SK-N-SH treated with all-trans-retinoic acid at 6 μM for 48 hours (cell line): ENCODE measurements around the gene VOPP1.

ENCODE experiments used
- ATAC-seq: fragments of 200-7000 bp; cut with Tn5 transposase; 3 replicates; pipeline ENCODE4 v1.9.1; 2020; ENCODE audit warnings: mild to moderate bottlenecking, moderate library complexity
- ARNTL ChIP-seq: fragments of 450-650 bp; formaldehyde crosslinking; IDR thresholded peaks from 2 replicates; pipeline ENCODE4 v1.5.0; 2020; ENCODE audit warnings: low read depth, mild to moderate bottlenecking, moderate library complexity, borderline replicate concordance
- BACH2 ChIP-seq: fragments of 250-450 bp; sonication (Bioruptor Pico); IDR thresholded peaks from 2 replicates; pipeline ENCODE4 v1.9.0; 2021; ENCODE audit warnings: mild to moderate bottlenecking, borderline replicate concordance
- CSDC2 ChIP-seq: fragments of 250-450 bp; sonication (Bioruptor Pico); IDR thresholded peaks from 2 replicates; pipeline ENCODE4 v1.5.0; 2020; ENCODE audit warnings: mild to moderate bottlenecking, moderate library complexity
- ESRRG ChIP-seq: fragments of 250-450 bp; sonication (Bioruptor Pico); IDR thresholded peaks from 2 replicates; pipeline ENCODE4 v1.6.1; 2021; ENCODE audit warnings: mild to moderate bottlenecking
- GLIS3 ChIP-seq: fragments of 250-450 bp; sonication (Bioruptor Pico); IDR thresholded peaks from 2 replicates; pipeline ENCODE4 v1.5.0; 2020; ENCODE audit warnings: mild to moderate bottlenecking, moderate library complexity
- OSR1 ChIP-seq: fragments of 250-450 bp; sonication (Bioruptor Pico); IDR thresholded peaks from 2 replicates; pipeline ENCODE4 v1.8.0; 2022; ENCODE audit warnings: moderate library complexity, mild to moderate bottlenecking, inconsistent platforms
- PPARA ChIP-seq: fragments of 250-450 bp; sonication (Bioruptor Pico); IDR thresholded peaks from 2 replicates; pipeline ENCODE4 v1.5.0; 2020; ENCODE audit warnings: mild to moderate bottlenecking, borderline replicate concordance
- RARB ChIP-seq: fragments of 250-450 bp; sonication (Bioruptor Pico); IDR thresholded peaks from 2 replicates; pipeline ENCODE4 v1.8.0; 2021; ENCODE audit warnings: mild to moderate bottlenecking, moderate library complexity
- SNAI2 ChIP-seq: fragments of 250-450 bp; sonication (Bioruptor Pico); IDR thresholded peaks from 2 replicates; pipeline ENCODE4 v1.5.0; 2020; ENCODE audit warnings: mild to moderate bottlenecking, moderate library complexity
- TCF4 ChIP-seq: fragments of 250-450 bp; sonication (Bioruptor Pico); IDR thresholded peaks from 2 replicates; pipeline ENCODE4 v1.8.0; 2021; ENCODE audit warnings: mild to moderate bottlenecking, moderate library complexity, borderline replicate concordance
- ZC3H10 ChIP-seq: fragments of 250-450 bp; sonication (Bioruptor Pico); IDR thresholded peaks from 2 replicates; pipeline ENCODE4 v1.5.1; 2021; ENCODE audit warnings: mild to moderate bottlenecking, moderate library complexity
- ZFP30 ChIP-seq: fragments of 450-650 bp; formaldehyde crosslinking; IDR thresholded peaks from 2 replicates; pipeline ENCODE4 v1.5.0; 2022; ENCODE audit warnings: mild to moderate bottlenecking, moderate library complexity
- ZNF565 ChIP-seq: fragments of 450-650 bp; formaldehyde crosslinking; conservative IDR thresholded peaks from 2 replicates; pipeline ENCODE4 v1.5.0; 2020; ENCODE audit warnings: low read depth, mild to moderate bottlenecking, moderate library complexity
- ZNF70 ChIP-seq: fragments of 450-650 bp; formaldehyde crosslinking; IDR thresholded peaks from 2 replicates; pipeline ENCODE4 v1.5.0; 2020; ENCODE audit warnings: mild to moderate bottlenecking, moderate library complexity
- ZNF8 ChIP-seq: fragments of 450-650 bp; formaldehyde crosslinking; IDR thresholded peaks from 2 replicates; pipeline ENCODE4 v1.5.0; 2020; ENCODE audit warnings: mild to moderate bottlenecking, moderate library complexity
- TF ChIP-seq, protein P1 (sequence below): fragments of 250-450 bp; sonication (Bioruptor Pico); IDR thresholded peaks from 2 replicates; pipeline ENCODE4 v1.8.0; 2021; ENCODE audit warnings: low read depth, mild to moderate bottlenecking, moderate library complexity, borderline replicate concordance
- TF ChIP-seq, protein P2 (sequence below): fragments of 250-450 bp; sonication (Bioruptor Pico); IDR thresholded peaks from 2 replicates; pipeline ENCODE4 v1.5.1; 2020; ENCODE audit warnings: low read depth, mild to moderate bottlenecking, moderate library complexity
- TF ChIP-seq, protein P3 (sequence below): fragments of 250-450 bp; sonication (Bioruptor Pico); IDR thresholded peaks from 2 replicates; pipeline ENCODE4 v1.5.1; 2021; ENCODE audit warnings: mild to moderate bottlenecking, moderate library complexity
- TF ChIP-seq, protein P4 (sequence below): fragments of 250-450 bp; sonication (Bioruptor Pico); IDR thresholded peaks from 2 replicates; pipeline ENCODE4 v1.5.0; 2020; ENCODE audit warnings: mild to moderate bottlenecking, moderate library complexity
- TF ChIP-seq, protein P5 (sequence below): fragments of 250-450 bp; sonication (Bioruptor Pico); IDR thresholded peaks from 2 replicates; pipeline ENCODE4 v1.8.0; 2020; ENCODE audit warnings: mild to moderate bottlenecking, moderate library complexity, borderline replicate concordance

VOPP1 gene

DNA sequence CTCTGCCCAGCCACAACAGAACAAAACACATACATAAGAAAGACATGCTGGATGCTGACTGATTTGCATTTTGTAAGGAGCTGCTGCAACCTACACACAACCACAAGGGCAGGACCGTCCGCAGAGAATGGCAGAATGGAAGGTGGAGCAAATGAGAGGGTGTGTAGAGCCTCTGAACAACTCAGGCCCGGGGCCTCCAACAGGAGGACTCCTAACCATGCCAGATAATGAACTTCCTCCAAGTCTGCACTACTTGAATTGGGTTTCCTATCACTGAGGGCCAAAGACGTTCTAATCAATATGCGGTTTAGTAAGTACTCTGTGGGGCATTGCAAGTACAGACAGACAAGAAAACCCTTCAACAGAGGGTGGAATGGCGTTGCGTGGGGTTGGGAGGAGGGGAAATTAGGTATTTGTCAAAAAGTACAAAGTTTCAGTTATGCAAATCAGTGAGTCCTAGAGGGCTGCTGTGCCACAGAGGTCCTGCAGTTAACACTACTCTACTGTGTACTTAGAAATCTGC, 14.6 kb downstream of the VOPP1 start:
- ATAC-seq, result peak; percentile 13; the same call in 1 of the 3 replicates

DNA sequence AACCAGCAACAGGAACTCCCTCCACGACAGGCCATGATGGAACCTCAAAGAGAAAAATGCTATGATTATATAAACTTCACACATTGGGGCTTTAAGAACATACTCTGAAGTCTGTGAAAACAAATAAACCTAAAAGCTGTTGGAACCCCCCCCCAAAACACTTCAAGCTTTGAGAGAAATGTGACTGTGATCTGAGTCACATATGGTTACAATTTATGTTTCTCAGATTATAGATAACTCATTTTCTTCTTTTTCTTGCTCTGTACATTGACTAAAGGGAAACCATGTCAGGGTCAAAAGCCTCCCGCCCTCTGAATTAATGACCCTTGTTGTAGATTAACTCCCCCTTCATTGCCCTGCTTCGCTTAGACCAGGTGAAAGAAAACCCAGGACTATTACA, 15.8 kb downstream of the VOPP1 start:
- no peak for TF ChIP-seq ZNF70 (CRISPR knock-in tag)
- no peak for TF ChIP-seq ZC3H10
- TF ChIP-seq BACH2 (CRISPR knock-in tag), result no peak
- TF ChIP-seq, protein P1, sequence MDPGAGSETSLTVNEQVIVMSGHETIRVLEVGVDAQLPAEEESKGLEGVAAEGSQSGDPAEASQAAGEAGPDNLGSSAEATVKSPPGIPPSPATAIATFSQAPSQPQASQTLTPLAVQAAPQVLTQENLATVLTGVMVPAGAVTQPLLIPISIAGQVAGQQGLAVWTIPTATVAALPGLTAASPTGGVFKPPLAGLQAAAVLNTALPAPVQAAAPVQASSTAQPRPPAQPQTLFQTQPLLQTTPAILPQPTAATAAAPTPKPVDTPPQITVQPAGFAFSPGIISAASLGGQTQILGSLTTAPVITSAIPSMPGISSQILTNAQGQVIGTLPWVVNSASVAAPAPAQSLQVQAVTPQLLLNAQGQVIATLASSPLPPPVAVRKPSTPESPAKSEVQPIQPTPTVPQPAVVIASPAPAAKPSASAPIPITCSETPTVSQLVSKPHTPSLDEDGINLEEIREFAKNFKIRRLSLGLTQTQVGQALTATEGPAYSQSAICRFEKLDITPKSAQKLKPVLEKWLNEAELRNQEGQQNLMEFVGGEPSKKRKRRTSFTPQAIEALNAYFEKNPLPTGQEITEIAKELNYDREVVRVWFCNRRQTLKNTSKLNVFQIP (CRISPR knock-in tag), result no peak
- TF ChIP-seq, protein P2, sequence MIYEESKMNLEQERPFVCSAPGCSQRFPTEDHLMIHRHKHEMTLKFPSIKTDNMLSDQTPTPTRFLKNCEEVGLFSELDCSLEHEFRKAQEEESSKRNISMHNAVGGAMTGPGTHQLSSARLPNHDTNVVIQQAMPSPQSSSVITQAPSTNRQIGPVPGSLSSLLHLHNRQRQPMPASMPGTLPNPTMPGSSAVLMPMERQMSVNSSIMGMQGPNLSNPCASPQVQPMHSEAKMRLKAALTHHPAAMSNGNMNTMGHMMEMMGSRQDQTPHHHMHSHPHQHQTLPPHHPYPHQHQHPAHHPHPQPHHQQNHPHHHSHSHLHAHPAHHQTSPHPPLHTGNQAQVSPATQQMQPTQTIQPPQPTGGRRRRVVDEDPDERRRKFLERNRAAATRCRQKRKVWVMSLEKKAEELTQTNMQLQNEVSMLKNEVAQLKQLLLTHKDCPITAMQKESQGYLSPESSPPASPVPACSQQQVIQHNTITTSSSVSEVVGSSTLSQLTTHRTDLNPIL (CRISPR knock-in tag), result no peak
- TF ChIP-seq GLIS3, result no peak
- TF ChIP-seq ARNTL (CRISPR knock-in tag), result no peak
- TF ChIP-seq ESRRG (CRISPR knock-in tag), result no peak
- TF ChIP-seq RARB (CRISPR knock-in tag), result no peak
- no peak for TF ChIP-seq OSR1 (CRISPR knock-in tag)
- no peak for TF ChIP-seq ZFP30 (CRISPR knock-in tag)
- TF ChIP-seq SNAI2 (CRISPR knock-in tag), result no peak
- no peak for TF ChIP-seq ZNF8 (CRISPR knock-in tag)
- TF ChIP-seq TCF4 (CRISPR knock-in tag), result no peak
- TF ChIP-seq CSDC2 (CRISPR knock-in tag), result no peak
- no peak for TF ChIP-seq ZNF565 (CRISPR knock-in tag)
- TF ChIP-seq, protein P3, sequence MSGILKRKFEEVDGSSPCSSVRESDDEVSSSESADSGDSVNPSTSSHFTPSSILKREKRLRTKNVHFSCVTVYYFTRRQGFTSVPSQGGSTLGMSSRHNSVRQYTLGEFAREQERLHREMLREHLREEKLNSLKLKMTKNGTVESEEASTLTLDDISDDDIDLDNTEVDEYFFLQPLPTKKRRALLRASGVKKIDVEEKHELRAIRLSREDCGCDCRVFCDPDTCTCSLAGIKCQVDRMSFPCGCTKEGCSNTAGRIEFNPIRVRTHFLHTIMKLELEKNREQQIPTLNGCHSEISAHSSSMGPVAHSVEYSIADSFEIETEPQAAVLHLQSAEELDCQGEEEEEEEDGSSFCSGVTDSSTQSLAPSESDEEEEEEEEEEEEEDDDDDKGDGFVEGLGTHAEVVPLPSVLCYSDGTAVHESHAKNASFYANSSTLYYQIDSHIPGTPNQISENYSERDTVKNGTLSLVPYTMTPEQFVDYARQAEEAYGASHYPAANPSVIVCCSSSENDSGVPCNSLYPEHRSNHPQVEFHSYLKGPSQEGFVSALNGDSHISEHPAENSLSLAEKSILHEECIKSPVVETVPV (CRISPR knock-in tag), result no peak
- ATAC-seq, result no peak

More for the DNA sequence above, 14.6 kb downstream of the VOPP1 start:
- TF ChIP-seq, protein P4, sequence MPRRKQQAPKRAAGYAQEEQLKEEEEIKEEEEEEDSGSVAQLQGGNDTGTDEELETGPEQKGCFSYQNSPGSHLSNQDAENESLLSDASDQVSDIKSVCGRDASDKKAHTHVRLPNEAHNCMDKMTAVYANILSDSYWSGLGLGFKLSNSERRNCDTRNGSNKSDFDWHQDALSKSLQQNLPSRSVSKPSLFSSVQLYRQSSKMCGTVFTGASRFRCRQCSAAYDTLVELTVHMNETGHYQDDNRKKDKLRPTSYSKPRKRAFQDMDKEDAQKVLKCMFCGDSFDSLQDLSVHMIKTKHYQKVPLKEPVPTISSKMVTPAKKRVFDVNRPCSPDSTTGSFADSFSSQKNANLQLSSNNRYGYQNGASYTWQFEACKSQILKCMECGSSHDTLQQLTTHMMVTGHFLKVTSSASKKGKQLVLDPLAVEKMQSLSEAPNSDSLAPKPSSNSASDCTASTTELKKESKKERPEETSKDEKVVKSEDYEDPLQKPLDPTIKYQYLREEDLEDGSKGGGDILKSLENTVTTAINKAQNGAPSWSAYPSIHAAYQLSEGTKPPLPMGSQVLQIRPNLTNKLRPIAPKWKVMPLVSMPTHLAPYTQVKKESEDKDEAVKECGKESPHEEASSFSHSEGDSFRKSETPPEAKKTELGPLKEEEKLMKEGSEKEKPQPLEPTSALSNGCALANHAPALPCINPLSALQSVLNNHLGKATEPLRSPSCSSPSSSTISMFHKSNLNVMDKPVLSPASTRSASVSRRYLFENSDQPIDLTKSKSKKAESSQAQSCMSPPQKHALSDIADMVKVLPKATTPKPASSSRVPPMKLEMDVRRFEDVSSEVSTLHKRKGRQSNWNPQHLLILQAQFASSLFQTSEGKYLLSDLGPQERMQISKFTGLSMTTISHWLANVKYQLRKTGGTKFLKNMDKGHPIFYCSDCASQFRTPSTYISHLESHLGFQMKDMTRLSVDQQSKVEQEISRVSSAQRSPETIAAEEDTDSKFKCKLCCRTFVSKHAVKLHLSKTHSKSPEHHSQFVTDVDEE (CRISPR knock-in tag), result no peak
- TF ChIP-seq ARNTL (CRISPR knock-in tag), result no peak
- no peak for TF ChIP-seq ZNF70 (CRISPR knock-in tag)

DNA sequence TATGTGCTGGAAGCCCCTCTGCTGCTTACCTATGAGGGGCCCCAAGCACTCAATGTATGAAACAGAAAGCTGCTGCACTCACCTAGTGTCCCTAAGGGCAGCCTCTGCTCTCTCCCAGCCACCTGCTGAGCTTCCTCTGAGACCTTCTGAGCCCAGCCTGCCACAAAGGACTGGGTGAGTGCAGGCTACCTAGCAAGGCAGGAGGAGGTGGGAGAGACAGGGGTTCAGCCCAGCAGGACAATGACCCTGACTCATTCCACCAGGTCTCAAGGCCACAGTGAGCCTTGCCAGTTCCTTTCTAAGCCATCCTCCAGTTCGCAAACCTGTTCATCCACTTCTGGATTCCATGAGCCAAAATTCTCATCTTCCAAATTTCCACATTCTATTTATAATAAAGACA, 16.3 kb downstream of the VOPP1 start:
- ATAC-seq, result no peak
- TF ChIP-seq, protein P3 (CRISPR knock-in tag), result no peak
- TF ChIP-seq PPARA (no peak), ZNF8 (CRISPR knock-in tag) (no peak), SNAI2 (CRISPR knock-in tag) (no peak)
- TF ChIP-seq, protein P2 (CRISPR knock-in tag), result no peak
- TF ChIP-seq, protein P5, sequence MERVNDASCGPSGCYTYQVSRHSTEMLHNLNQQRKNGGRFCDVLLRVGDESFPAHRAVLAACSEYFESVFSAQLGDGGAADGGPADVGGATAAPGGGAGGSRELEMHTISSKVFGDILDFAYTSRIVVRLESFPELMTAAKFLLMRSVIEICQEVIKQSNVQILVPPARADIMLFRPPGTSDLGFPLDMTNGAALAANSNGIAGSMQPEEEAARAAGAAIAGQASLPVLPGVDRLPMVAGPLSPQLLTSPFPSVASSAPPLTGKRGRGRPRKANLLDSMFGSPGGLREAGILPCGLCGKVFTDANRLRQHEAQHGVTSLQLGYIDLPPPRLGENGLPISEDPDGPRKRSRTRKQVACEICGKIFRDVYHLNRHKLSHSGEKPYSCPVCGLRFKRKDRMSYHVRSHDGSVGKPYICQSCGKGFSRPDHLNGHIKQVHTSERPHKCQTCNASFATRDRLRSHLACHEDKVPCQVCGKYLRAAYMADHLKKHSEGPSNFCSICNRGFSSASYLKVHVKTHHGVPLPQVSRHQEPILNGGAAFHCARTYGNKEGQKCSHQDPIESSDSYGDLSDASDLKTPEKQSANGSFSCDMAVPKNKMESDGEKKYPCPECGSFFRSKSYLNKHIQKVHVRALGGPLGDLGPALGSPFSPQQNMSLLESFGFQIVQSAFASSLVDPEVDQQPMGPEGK, result no peak
